PC-3 (cell line): Measurements from ENCODE around the gene SUCO.
A peak's percentile ranks its signal among the peaks of the same experiment; 100 is the strongest.

Experiments used
- EZH2 ChIP-seq: fragments of 300-600 bp; sonication (generic); IDR thresholded peaks from one replicate; pipeline ENCODE4 v1.6.1; 2017; ENCODE audit warnings: antibody characterized with exemption, mild to moderate bottlenecking, low read length; ENCODE audit not compliant: unreplicated experiment
- EZH2phosphoT487 ChIP-seq: fragments of 300-600 bp; sonication (generic); IDR thresholded peaks from 2 replicates; pipeline ENCODE4 v1.6.1; 2018; ENCODE audit warnings: mild to moderate bottlenecking, antibody characterized with exemption, low read length, borderline replicate concordance
- TF ChIP-seq, protein P1 (sequence below): fragments of 300-600 bp; sonication (generic); conservative IDR thresholded peaks from 2 replicates; pipeline ENCODE4 v1.5.1; 2017; ENCODE audit warnings: antibody characterized with exemption, low read depth, mild to moderate bottlenecking, low read length

GRCh38 chr1:172582889-172583288 is 49.9 kb downstream of the SUCO start:
- TF ChIP-seq, protein P1, sequence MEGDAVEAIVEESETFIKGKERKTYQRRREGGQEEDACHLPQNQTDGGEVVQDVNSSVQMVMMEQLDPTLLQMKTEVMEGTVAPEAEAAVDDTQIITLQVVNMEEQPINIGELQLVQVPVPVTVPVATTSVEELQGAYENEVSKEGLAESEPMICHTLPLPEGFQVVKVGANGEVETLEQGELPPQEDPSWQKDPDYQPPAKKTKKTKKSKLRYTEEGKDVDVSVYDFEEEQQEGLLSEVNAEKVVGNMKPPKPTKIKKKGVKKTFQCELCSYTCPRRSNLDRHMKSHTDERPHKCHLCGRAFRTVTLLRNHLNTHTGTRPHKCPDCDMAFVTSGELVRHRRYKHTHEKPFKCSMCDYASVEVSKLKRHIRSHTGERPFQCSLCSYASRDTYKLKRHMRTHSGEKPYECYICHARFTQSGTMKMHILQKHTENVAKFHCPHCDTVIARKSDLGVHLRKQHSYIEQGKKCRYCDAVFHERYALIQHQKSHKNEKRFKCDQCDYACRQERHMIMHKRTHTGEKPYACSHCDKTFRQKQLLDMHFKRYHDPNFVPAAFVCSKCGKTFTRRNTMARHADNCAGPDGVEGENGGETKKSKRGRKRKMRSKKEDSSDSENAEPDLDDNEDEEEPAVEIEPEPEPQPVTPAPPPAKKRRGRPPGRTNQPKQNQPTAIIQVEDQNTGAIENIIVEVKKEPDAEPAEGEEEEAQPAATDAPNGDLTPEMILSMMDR, result peak; percentile 94
- no peak for TF ChIP-seq EZH2phosphoT487
- no peak for TF ChIP-seq EZH2
